PC-3 (cell line): ENCODE measurements around the gene UBR4. TPM values are rescaled to one million over a fixed set of nuclear protein-coding genes. Genes with fewer than 3 reads are reported as not detected.

Experiments
- ATAC-seq: fragments of 200-7000 bp; cut with Tn5 transposase; 2 replicates; pipeline ENCODE4 v1.9.1; 2020; ENCODE audit warnings: mild to moderate bottlenecking, moderate library complexity
- BruUV-seq: library from RNA; stranded (reverse); fragments of 400-500 nt; replicated peaks from 2 replicates; lab custom pipeline; 2021; lab: Mats Ljungman, UMichigan
- CTCF ChIA-PET: fragments of 300-600 bp; sonication (Branson Sonifier 250); formaldehyde crosslinking; loops from one replicate; lab custom pipeline; 2022; ENCODE audit warnings: antibody characterized with exemption; lab: Charles Lee
- POLR2A ChIA-PET: fragments of 300-600 bp; sonication (Branson Sonifier 250); formaldehyde crosslinking; loops from one replicate; lab custom pipeline; 2022; ENCODE audit warnings: antibody characterized with exemption; ENCODE audit not compliant: unreplicated experiment; lab: Charles Lee
- DNase-seq: peaks from one replicate; pipeline ENCODE4 v3.0.0-alpha.2; 2015
- H2AFZ ChIP-seq: fragments of 300-600 bp; sonication (generic); 2 replicates; pipeline ENCODE4 v1.6.0; 2016; ENCODE audit warnings: antibody characterized with exemption, low read length
- H3F3A ChIP-seq: fragments of 300-600 bp; sonication (generic); one replicate; pipeline ENCODE4 v1.6.0; 2017; ENCODE audit warnings: antibody characterized with exemption, low read length, control low read depth, mild to moderate bottlenecking; ENCODE audit not compliant: unreplicated experiment
- H3K27ac ChIP-seq: fragments of 300-600 bp; sonication (generic); 2 replicates; pipeline ENCODE4 v1.5.1; 2016; ENCODE audit warnings: mild to moderate bottlenecking, low read length
- H3K27me3 ChIP-seq: fragments of 300-600 bp; sonication (generic); 2 replicates; pipeline ENCODE4 v1.6.1; 2016; ENCODE audit warnings: low read length, mixed read lengths
- H3K36me3 ChIP-seq: fragments of 300-600 bp; sonication (generic); 2 replicates; pipeline ENCODE4 v1.6.1; 2016; ENCODE audit warnings: low read depth, mixed run types, low read length, mixed read lengths
- H3K4me1 ChIP-seq: fragments of 300-600 bp; sonication (generic); 2 replicates; pipeline ENCODE4 v1.5.1; 2016; ENCODE audit warnings: low read length; ENCODE audit not compliant: insufficient read depth
- H3K4me2 ChIP-seq: fragments of 300-600 bp; sonication (generic); 2 replicates; pipeline ENCODE4 v1.6.0; 2016; ENCODE audit warnings: low read length
- H3K4me3 ChIP-seq: fragments of 300-600 bp; sonication (generic); 2 replicates; pipeline ENCODE4 v1.5.1; 2016; ENCODE audit warnings: mild to moderate bottlenecking, low read length, mixed read lengths
- H3K79me2 ChIP-seq: fragments of 300-600 bp; sonication (generic); 2 replicates; pipeline ENCODE4 v1.6.1; 2017; ENCODE audit warnings: low read length, mixed read lengths
- H3K9ac ChIP-seq: fragments of 300-600 bp; sonication (generic); 2 replicates; pipeline ENCODE4 v1.6.0; 2016; ENCODE audit warnings: mild to moderate bottlenecking, low read length
- H3K9me2 ChIP-seq: fragments of 300-600 bp; sonication (generic); replicated peaks from 2 replicates; pipeline ENCODE4 v1.6.1; 2016; ENCODE audit warnings: mixed run types, low read length, mixed read lengths
- H3K9me3 ChIP-seq: fragments of 300-600 bp; sonication (generic); 2 replicates; pipeline ENCODE4 v1.6.1; 2016; ENCODE audit warnings: low read length, mixed read lengths
- H4K20me1 ChIP-seq: fragments of 300-600 bp; sonication (generic); 2 replicates; pipeline ENCODE4 v1.6.1; 2016; ENCODE audit warnings: low read length, mixed read lengths
- CTCF ChIP-seq: fragments of 300-600 bp; sonication (generic); conservative IDR thresholded peaks from 2 replicates; pipeline ENCODE4 v1.5.1; 2017; ENCODE audit warnings: antibody characterized with exemption, low read depth, mild to moderate bottlenecking, low read length
- EZH2 ChIP-seq: fragments of 300-600 bp; sonication (generic); IDR thresholded peaks from one replicate; pipeline ENCODE4 v1.6.1; 2017; ENCODE audit warnings: antibody characterized with exemption, mild to moderate bottlenecking, low read length; ENCODE audit not compliant: unreplicated experiment
- EZH2phosphoT487 ChIP-seq: fragments of 300-600 bp; sonication (generic); IDR thresholded peaks from 2 replicates; pipeline ENCODE4 v1.6.1; 2018; ENCODE audit warnings: mild to moderate bottlenecking, antibody characterized with exemption, low read length, borderline replicate concordance
- intact Hi-C: fragments of 100-400 bp; cut with micrococcal nuclease; formaldehyde crosslinking; loops from 2 replicates; pipeline ENCODE4 v1.9.0; 2023
- total RNA-seq: library from RNA; depleted of rRNA; stranded (reverse); fragments of >200 nt; gene quantifications from 2 replicates; pipeline ENCODE4 v1.2.3, GENCODE V29; 2014

Gene UBR4
- total RNA-seq, 1 experiment from 2014 or later: 141 TPM

- CTCF ChIA-PET: no interaction called here
- Histone ChIP-seq H3K9me2 (no peaks in the 10 kb centered on the region), H3K4me2 (no peak overlapping the region), H3K27ac (no peak overlapping the region), H3K36me3 (no peaks in the 10 kb centered on the region), H3F3A (no peaks in the 10 kb centered on the region), H3K4me3 (no peak overlapping the region), H3K27me3 (no peaks in the 10 kb centered on the region), H4K20me1 (no peaks in the 10 kb centered on the region), H3K4me1 (no peaks in the 10 kb centered on the region), H3K9ac (no peak overlapping the region), H3K9me3 (no peaks in the 10 kb centered on the region), H3K79me2 (no peaks in the 10 kb centered on the region), H2AFZ (no peak overlapping the region)
- POLR2A ChIA-PET: no interaction called here
- ATAC-seq (no peak), DNase-seq (no peak)
- TF ChIP-seq EZH2 (no peak), CTCF (no peak), EZH2phosphoT487 (no peak)
- intact Hi-C loops: no loop called here
- BruUV-seq: no TSS peak
Observed at GRCh38 chr1:19057182-19057779, 152.8 kb downstream of the UBR4 start.

GRCh38 chr1:19055701-19056100 lies 154.4 kb downstream of the UBR4 start:
- no TSS peak for BruUV-seq
- H2AFZ ChIP-seq: no peak overlapping the region
- no peak for TF ChIP-seq EZH2phosphoT487
- no peak for TF ChIP-seq EZH2
- TF ChIP-seq CTCF: no peak
- no peaks in the 10 kb centered on the region for H3K4me1 ChIP-seq
- no peak overlapping the region for H3K4me2 ChIP-seq
- no peaks in the 10 kb centered on the region for H3K79me2 ChIP-seq
- H3K4me3 ChIP-seq: no peak overlapping the region
- DNase-seq (no peak), ATAC-seq (no peak)
- no peaks in the 10 kb centered on the region for H3F3A ChIP-seq
- no peaks in the 10 kb centered on the region for H4K20me1 ChIP-seq
- H3K36me3 ChIP-seq: no peaks in the 10 kb centered on the region
- no peaks in the 10 kb centered on the region for H3K9me2 ChIP-seq
- H3K9ac ChIP-seq: no peak overlapping the region
- POLR2A ChIA-PET: no interaction called here
- no peak overlapping the region for H3K27ac ChIP-seq
- no peaks in the 10 kb centered on the region for H3K27me3 ChIP-seq
- intact Hi-C loops: no loop called here
- H3K9me3 ChIP-seq: no peaks in the 10 kb centered on the region
- CTCF ChIA-PET: no interaction called here

DNA sequence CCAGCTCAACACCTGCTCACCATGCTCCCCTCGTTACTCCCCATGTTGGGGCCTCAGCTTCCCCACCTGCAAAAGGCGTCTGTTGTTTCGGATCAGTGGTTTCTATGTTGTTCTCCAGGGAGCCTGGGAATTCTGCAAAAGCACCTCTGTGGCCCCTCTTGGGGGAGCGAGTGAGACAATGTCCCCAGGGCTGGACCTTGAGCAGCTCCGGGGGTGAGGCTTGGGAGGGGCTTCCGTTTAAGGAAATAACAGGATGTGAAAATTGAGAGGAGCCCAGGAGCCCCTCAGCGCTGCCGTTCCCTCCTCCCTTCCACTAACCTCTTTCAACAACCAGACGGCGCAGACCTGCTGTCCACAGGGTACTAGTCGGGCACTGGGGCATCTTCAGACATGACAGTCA lies 155.1 kb downstream of the UBR4 start:
- H3K4me3 ChIP-seq: no peak overlapping the region
- H3K36me3 ChIP-seq: no peaks in the 10 kb centered on the region
- no peak overlapping the region for H3K9ac ChIP-seq
- H3K4me1 ChIP-seq: no peaks in the 10 kb centered on the region
- no peaks in the 10 kb centered on the region for H3F3A ChIP-seq
- no peaks in the 10 kb centered on the region for H4K20me1 ChIP-seq
- TF ChIP-seq CTCF: no peak
- TF ChIP-seq EZH2: no peak
- no peak for TF ChIP-seq EZH2phosphoT487
- no peak for ATAC-seq
- intact Hi-C loops: no loop called here
- POLR2A ChIA-PET: no interaction called here
- DNase-seq: no peak
- no peaks in the 10 kb centered on the region for H3K79me2 ChIP-seq
- no peaks in the 10 kb centered on the region for H3K9me3 ChIP-seq
- no peak overlapping the region for H2AFZ ChIP-seq
- no peak overlapping the region for H3K4me2 ChIP-seq
- H3K9me2 ChIP-seq: no peaks in the 10 kb centered on the region
- CTCF ChIA-PET: no interaction called here
- H3K27ac ChIP-seq: no peak overlapping the region
- BruUV-seq: no TSS peak
- H3K27me3 ChIP-seq: no peaks in the 10 kb centered on the region
